ENCODE data around the gene NBR1.
"Not testable (repeated sequence)": the region's sequence is repeated elsewhere in the genome, so short reads cannot be mapped to it uniquely, and the experiment has no call there.

NBR1 gene

GRCh38 chr17:43129671-43130010 is 41.4 kb upstream of the NBR1 start:
- TF ChIP-seq CTCF (IDR thresholded peaks at IDR 0.05), result no peak
- peak overlapping the region; percentile 49 for H3K27ac ChIP-seq
- H3K4me1 ChIP-seq (ENCODE audit: control insufficient read depth in 1 of 2, insufficient read depth in 1 of 2, low read depth in 1 of 2, low read length in 1 of 2), result peaks cover 15 to 23% of the 10 kb centered on the region in 2 experiments
- peaks cover 21% of the 10 kb centered on the region for H3K36me3 ChIP-seq
- H3K4me3 ChIP-seq (ENCODE audit: low read depth in 1 of 2, low read length in 1 of 2), result no peak overlapping the region
- H3K9me3 ChIP-seq, result no peaks in the 10 kb centered on the region
- H3K27me3 ChIP-seq, result no peaks in the 10 kb centered on the region

GRCh38 chr17:43132117-43132516 is 38.9 kb upstream of the NBR1 start:
- Histone ChIP-seq H3K27me3 (no peaks in the 10 kb centered on the region), H3K9me3 (no peaks in the 10 kb centered on the region), H3K4me3 (ENCODE audit: low read depth in 1 of 2, low read length in 1 of 2) (no peak overlapping the region), H3K4me1 (ENCODE audit: control insufficient read depth in 1 of 2, insufficient read depth in 1 of 2, low read depth in 1 of 2, low read length in 1 of 2) (peaks cover 0 to 13% of the 10 kb centered on the region in 2 experiments), H3K27ac (no peak overlapping the region), H3K36me3 (peaks cover 28% of the 10 kb centered on the region)
- TF ChIP-seq CTCF (IDR thresholded peaks at IDR 0.05), result no peak

- H3K27ac ChIP-seq; H3K4me3 ChIP-seq (ENCODE audit: low read depth in 1 of 2, low read length in 1 of 2); H3K9me3 ChIP-seq; H3K27me3 ChIP-seq: not testable (repeated sequence)
- peaks cover 0 to 13% of the 10 kb centered on the region in 2 experiments for H3K4me1 ChIP-seq (ENCODE audit: control insufficient read depth in 1 of 2, insufficient read depth in 1 of 2, low read depth in 1 of 2, low read length in 1 of 2)
- peaks cover 25% of the 10 kb centered on the region for H3K36me3 ChIP-seq
Observed at GRCh38 chr17:43133439-43133838, 37.6 kb upstream of the NBR1 start.

GRCh38 chr17:43134774-43135453 is 36.1 kb upstream of the NBR1 start:
- Histone ChIP-seq H3K27ac (no peak overlapping the region), H3K9me3 (no peaks in the 10 kb centered on the region), H3K36me3 (peaks cover 25% of the 10 kb centered on the region), H3K4me1 (ENCODE audit: control insufficient read depth in 1 of 2, insufficient read depth in 1 of 2, low read depth in 1 of 2, low read length in 1 of 2) (peaks cover 0 to 2% of the 10 kb centered on the region in 2 experiments), H3K4me3 (ENCODE audit: low read depth in 1 of 2, low read length in 1 of 2) (no peak overlapping the region), H3K27me3 (no peaks in the 10 kb centered on the region)
- no peak for TF ChIP-seq CTCF (IDR thresholded peaks at IDR 0.05)

- H3K36me3 ChIP-seq, result peaks cover 25% of the 10 kb centered on the region
- no peak overlapping the region for H3K4me3 ChIP-seq (ENCODE audit: low read depth in 1 of 2, low read length in 1 of 2)
- H3K4me1 ChIP-seq (ENCODE audit: control insufficient read depth in 1 of 2, insufficient read depth in 1 of 2, low read depth in 1 of 2, low read length in 1 of 2), result peaks cover 4 to 7% of the 10 kb centered on the region in 2 experiments
- no peak overlapping the region for H3K27ac ChIP-seq
- H3K9me3 ChIP-seq, result no peaks in the 10 kb centered on the region
- no peak for TF ChIP-seq CTCF (IDR thresholded peaks at IDR 0.05)
- H3K27me3 ChIP-seq, result no peaks in the 10 kb centered on the region
Observed at GRCh38 chr17:43135454-43135819, 35.6 kb upstream of the NBR1 start.

- Histone ChIP-seq H3K36me3 (peaks cover 25% of the 10 kb centered on the region), H3K4me1 (ENCODE audit: control insufficient read depth in 1 of 2, insufficient read depth in 1 of 2, low read depth in 1 of 2, low read length in 1 of 2) (peaks cover 5 to 10% of the 10 kb centered on the region in 2 experiments)
- not testable (repeated sequence) for H3K27me3 ChIP-seq; H3K4me3 ChIP-seq (ENCODE audit: low read depth in 1 of 2, low read length in 1 of 2); H3K27ac ChIP-seq; H3K9me3 ChIP-seq
Observed at GRCh38 chr17:43136574-43136973, 34.4 kb upstream of the NBR1 start.

- peaks cover 22% of the 10 kb centered on the region for H3K36me3 ChIP-seq
- H3K4me3 ChIP-seq (ENCODE audit: low read depth in 1 of 2, low read length in 1 of 2); H3K27ac ChIP-seq; H3K27me3 ChIP-seq; H3K9me3 ChIP-seq: not testable (repeated sequence)
- peaks cover 5 to 10% of the 10 kb centered on the region in 2 experiments for H3K4me1 ChIP-seq (ENCODE audit: control insufficient read depth in 1 of 2, insufficient read depth in 1 of 2, low read depth in 1 of 2, low read length in 1 of 2)
Observed at GRCh38 chr17:43138531-43138930, 32.5 kb upstream of the NBR1 start.
